Psoas muscle (tissue), 8 donors: Measurements from ENCODE around the gene DTNA. TPM values are rescaled to one million over a fixed set of nuclear protein-coding genes. Genes with fewer than 3 reads are reported as not detected.
"Not testable (repeated sequence)": the region's sequence is repeated elsewhere in the genome, so short reads cannot be mapped to it uniquely, and the experiment has no call there.

Experiments
- ATAC-seq, 4 donors: fragments of 200-7000 bp; cut with Tn5 transposase; one replicate each; pipeline ENCODE4 v1.9.1; 2020; ENCODE audit warnings: moderate library complexity in 3 of 4, mild to moderate bottlenecking in 2 of 4
- DNase-seq, 2 donors: peaks; one replicate each; pipeline ENCODE4 v3.0.0-alpha.2; 2020
- H3K27ac ChIP-seq: fragments of 200-600 bp; one replicate; pipeline ENCODE4 v1.8.0; 2022
- H3K27me3 ChIP-seq, 3 donors: fragments of 200-600 bp in 1 of 3; one replicate each; pipeline versions ENCODE4 v1.6.1 to v1.8.0; 2013 to 2022; ENCODE audit warnings: low read length in 2 of 3, mild to moderate bottlenecking in 2 of 3, moderate library complexity in 1 of 3; ENCODE audit not compliant: insufficient read depth in 3 of 3
- H3K36me3 ChIP-seq, 2 donors: fragments of 200-600 bp in 1 of 2; one replicate each; pipeline versions ENCODE4 v1.6.1 to v1.8.0; 2013 to 2022; ENCODE audit warnings: low read depth in 1 of 2, mild to moderate bottlenecking in 1 of 2, moderate library complexity in 1 of 2; ENCODE audit not compliant: insufficient read depth in 1 of 2
- H3K4me1 ChIP-seq: fragments of 200-600 bp; one replicate; pipeline ENCODE4 v1.8.0; 2022
- H3K4me3 ChIP-seq: fragments of 200-600 bp; one replicate; pipeline ENCODE4 v1.8.0; 2022; ENCODE audit warnings: mild to moderate bottlenecking
- H3K9me3 ChIP-seq: fragments of 200-600 bp; one replicate; pipeline ENCODE4 v1.8.0; 2022
- CTCF ChIP-seq: fragments of 200-600 bp; IDR thresholded peaks from one replicate; pipeline ENCODE4 v1.8.0; 2022; ENCODE audit warnings: antibody characterized with exemption
- whole genome bisulfite sequencing, 3 donors: extraction: QIAGEN DNeasy Blood & Tissue Kit; methylation state at CpG; one replicate each; pipeline versions ENCODE4 v1.1.6 to v1.1.7; 2013; 5-methylcytosine and 5-hydroxymethylcytosine counted together
- intact Hi-C, 2 donors: fragments of 100-400 bp; cut with DNase I; formaldehyde crosslinking; loops; one replicate each; pipeline versions ENCODE4 v1.11.0 to v1.14.2; 2022
- polyA plus RNA-seq, 3 donors: library from polyadenylated mRNA; stranded (reverse); fragments of 200-250 nt; gene quantifications; one replicate each; pipeline ENCODE4 v1.2.3, GENCODE V29; 2013
- total RNA-seq, 4 donors: library from RNA; stranded (reverse); fragmentation: NEBNext Ultra II Directional in 2 of 4; extraction: Animal tissue kit (Norgen Biotek cat#: 25700) in 2 of 4; gene quantifications; one replicate each; pipeline versions ENCODE4 v1.2.1 to v1.2.4, GENCODE V29; 2021 to 2023
- donor health status: healthy with polysubstance abuse.
- donor health status: DM: no; HTN: no; CAD: no; lungs with moderate emphysema.
- donor health status: Bipolar disorder and iron deficiency.
- donor health status: healthy.
- donor health status: DM: yes; HTN: yes; CAD: no.
- donor health status: DM: no; HTN: no; CAD: no.
- donor health status: DM: no; HTN: no; CAD: no.
- donor health status: DM: yes; HTN: yes; CAD: no.

Gene DTNA
- total and polyA plus RNA-seq, 7 donors = 12.6 to 103 (median 82.0) TPM

DNA sequence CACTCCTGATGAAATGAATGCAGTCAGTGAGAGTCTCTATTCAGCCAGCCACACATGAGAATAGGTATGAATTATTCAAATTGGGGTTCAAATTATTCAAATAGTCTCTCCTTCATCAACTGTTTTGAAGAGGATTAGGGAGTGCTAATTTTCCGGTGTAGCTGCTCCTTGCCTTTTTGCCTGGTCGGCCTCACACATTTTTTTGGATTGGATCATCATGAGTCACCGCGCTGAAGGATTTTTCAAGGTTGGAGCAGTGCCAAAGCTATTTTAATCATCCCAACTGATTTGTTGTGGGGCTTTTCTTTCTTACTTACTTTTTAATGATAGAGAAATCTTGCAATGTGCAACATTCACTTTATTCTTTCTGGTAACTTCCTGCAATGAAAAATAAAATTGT, 2.4 kb upstream of the DTNA start:
- Histone ChIP-seq H3K4me1 (peaks cover 50% of the 10 kb centered on the region), H3K27me3 (no peaks in the 10 kb centered on the region), H3K4me3 (peak overlapping the region; percentile 32), H3K9me3 (no peaks in the 10 kb centered on the region), H3K27ac (peak overlapping the region; percentile 73), H3K36me3 (no peaks in the 10 kb centered on the region)
- DNase-seq (peak in 1 of 2 donors; percentile 54), ATAC-seq (peak; percentile 53 to 84 (median 64))
- no peak for TF ChIP-seq CTCF
- WGBS, 3 donors = 2 to 3% (median 2%) methylated on average over 4 of the region's 4 CpGs
- intact Hi-C loops = loop anchor here in 1 of 2 donors (5.0 kb wide), 1 partner anchor 45 kb away; no protein-coding TSS in a partner anchor

- intact Hi-C loops = loop anchor here in 1 of 2 donors (5.0 kb wide), 1 partner anchor 47 kb away; no protein-coding TSS in a partner anchor
- no peaks in the 10 kb centered on the region for H3K36me3 ChIP-seq
- peaks cover 50% of the 10 kb centered on the region for H3K4me1 ChIP-seq
- 66 to 79% (median 72%) methylated on average over 3 of the region's 3 CpGs for WGBS, 3 donors
- H3K4me3 ChIP-seq = no peak overlapping the region
- H3K27me3 ChIP-seq = no peaks in the 10 kb centered on the region
- no peaks in the 10 kb centered on the region for H3K9me3 ChIP-seq
- peak; percentile 33 to 85 (median 81) for ATAC-seq
- peak overlapping the region; percentile 73 for H3K27ac ChIP-seq
- no peak for TF ChIP-seq CTCF
- peak; percentile 27 to 55 for DNase-seq
Observed at GRCh38 chr18:34709104-34709503, 994 bp upstream of the DTNA start.

- Histone ChIP-seq H3K4me3 (peak overlapping the region; percentile 53), H3K4me1 (peaks cover 50% of the 10 kb centered on the region), H3K36me3 (no peaks in the 10 kb centered on the region), H3K27me3 (no peaks in the 10 kb centered on the region), H3K9me3 (no peaks in the 10 kb centered on the region), H3K27ac (peak overlapping the region; percentile 73)
- DNase-seq = no peak
- 27 to 36% (median 32%) methylated on average over 6 of the region's 6 CpGs for WGBS, 3 donors
- ATAC-seq = peak in 2 of 4 donors; percentile 4 to 9
- TF ChIP-seq CTCF = no peak
- intact Hi-C loops = no loop called here
Observed at GRCh38 chr18:34710458-34710914, 388 bp downstream of the DTNA start.

GRCh38 chr18:34710934-34711333, 836 bp downstream of the DTNA start:
- Histone ChIP-seq H3K36me3 (no peaks in the 10 kb centered on the region), H3K9me3 (no peaks in the 10 kb centered on the region), H3K4me1 (peaks cover 50% of the 10 kb centered on the region), H3K27ac (peak overlapping the region; percentile 73), H3K4me3 (peak overlapping the region; percentile 53), H3K27me3 (no peaks in the 10 kb centered on the region)
- no peak for TF ChIP-seq CTCF
- intact Hi-C loops = no loop called here
- peak in 1 of 4 donors; percentile 8 for ATAC-seq
- no peak for DNase-seq
- 61 to 67% (median 65%) methylated on average over 5 of the region's 5 CpGs for WGBS, 3 donors

GRCh38 chr18:34716111-34716510, 6.0 kb downstream of the DTNA start:
- DNase-seq, H3K4me3 ChIP-seq, H3K36me3 ChIP-seq, H3K9me3 ChIP-seq, H3K27me3 ChIP-seq, intact Hi-C loops, ATAC-seq, H3K4me1 ChIP-seq, H3K27ac ChIP-seq: not testable (repeated sequence)
- 67 to 90% (median 77%) methylated on average over 14 of the region's 14 CpGs for WGBS, 3 donors
